A673 (cell line): ENCODE data around the gene KCNMA1.

Experiments
- CTCF ChIP-seq: fragments of 300-800, 200-600 bp; sonication (generic); conservative IDR thresholded peaks from 2 replicates; pipeline ENCODE4 v1.5.1; 2017; ENCODE audit warnings: low read depth, mild to moderate bottlenecking, antibody characterized with exemption, low read length, moderate library complexity, mixed read lengths
- EZH2 ChIP-seq: fragments of 200-600 bp; sonication (generic); IDR thresholded peaks from 2 replicates; pipeline ENCODE4 v1.6.1; 2017; ENCODE audit warnings: borderline replicate concordance, low read depth, mild to moderate bottlenecking, mixed read lengths, antibody characterized with exemption, low read length; ENCODE audit not compliant: poor library complexity, severe bottlenecking

DNA sequence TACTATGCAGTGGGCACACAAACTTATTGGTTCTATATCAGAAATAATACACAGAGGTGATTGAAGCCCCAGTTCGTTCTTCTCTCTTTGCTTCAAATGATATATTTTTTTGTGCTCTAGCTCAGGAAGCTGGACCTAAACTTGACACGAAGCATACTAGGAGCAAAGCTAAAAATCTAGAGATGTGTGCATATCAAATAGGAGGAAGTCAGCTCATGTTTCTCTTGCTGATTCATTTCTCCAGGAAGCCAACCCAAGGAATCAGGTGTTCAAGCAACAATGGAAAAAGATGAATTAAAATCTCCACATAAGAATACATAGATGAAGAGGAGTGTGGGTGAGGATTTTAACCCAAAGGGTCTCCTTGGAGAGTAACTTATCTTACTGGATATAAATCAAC is 432.5 kb downstream of the KCNMA1 start:
- no peak for TF ChIP-seq CTCF
- no peak for TF ChIP-seq EZH2
